AG04450 (cell line): ENCODE data around the gene GLRA2. TPM values are rescaled to one million over a fixed set of nuclear protein-coding genes. Genes with fewer than 3 reads are reported as not detected.

Experiments
- CTCF ChIA-PET: fragments of 300-600, 350-600 bp; formaldehyde crosslinking; extraction: SDS; loops from one replicate; lab custom pipeline; 2022; ENCODE audit warnings: antibody characterized with exemption, inconsistent platforms; lab: Charles Lee
- POLR2A ChIA-PET: fragments of 350-600 bp; formaldehyde crosslinking; extraction: SDS; loops from one replicate; lab custom pipeline; 2021; ENCODE audit warnings: antibody characterized with exemption, inconsistent platforms; lab: Yijun Ruan, JAX
- DNase-seq: peaks from one replicate; pipeline ENCODE4 v3.0.0-alpha.2; 2011; ENCODE audit warnings: low read depth, low spot score
- H3K27ac ChIP-seq: one replicate; pipeline ENCODE4 v1.5.1; 2012; ENCODE audit warnings: low read depth, low read length, control low read depth
- H3K27me3 ChIP-seq: one replicate; pipeline ENCODE4 v1.6.0; 2012; ENCODE audit warnings: low read length; ENCODE audit not compliant: control insufficient read depth, insufficient read depth
- H3K4me3 ChIP-seq: 2 replicates; pipeline ENCODE4 v1.5.1; 2011; ENCODE audit warnings: mild to moderate bottlenecking, low read depth, low read length, control low read depth
- H3K9me3 ChIP-seq: 2 replicates; pipeline ENCODE4 v1.5.1; 2012; ENCODE audit warnings: low read length; ENCODE audit not compliant: control insufficient read depth, insufficient read depth
- CTCF ChIP-seq: IDR thresholded peaks from 2 replicates; pipeline ENCODE4 v1.5.1; 2011; ENCODE audit warnings: low read depth, low read length, control low read depth, inconsistent platforms
- polyA minus RNA-seq: library from RNA; depleted of rRNA, polyadenylated mRNA; stranded (reverse); fragments of >200 nt; gene quantifications from 2 replicates; pipeline ENCODE4 v1.2.3, GENCODE V29; 2011; rRNA and poly(A)+ RNA removed
- polyA plus RNA-seq: library from polyadenylated mRNA; depleted of rRNA; stranded (reverse); fragments of >200 nt; gene quantifications from 2 replicates; pipeline ENCODE4 v1.2.3, GENCODE V29; 2011; rRNA removed

Gene GLRA2
- polyA plus RNA-seq, result not detected in 2 replicates
- polyA minus RNA-seq, result not detected in 2 replicates

- no peak for DNase-seq
- Histone ChIP-seq H3K9me3 (no peaks in the 10 kb centered on the region), H3K27me3 (no peaks in the 10 kb centered on the region), H3K4me3 (no peak within 1 kb of the TSS), H3K27ac (no peak within 1 kb of the TSS)
- ChIA-PET CTCF (interaction anchor here (1.1 to 1.3 kb wide), 2 partner anchors 38 to 614 kb away, joined by 3 to 4 read pairs; no protein-coding TSS in a partner anchor), POLR2A (no interaction called here)
- no peak for TF ChIP-seq CTCF
Observed at GRCh38 chrX:14529290-14529989, at the start of gene GLRA2. Gene GLRA2, plus strand, starts transcription at chrX:14529536. Its CDS starts 522 bp downstream, at chrX:14530058.

- ChIA-PET POLR2A (no interaction called here), CTCF (no interaction called here)
- no peak for TF ChIP-seq CTCF
Observed at GRCh38 chrX:14489437-14489836, 39.9 kb upstream of the GLRA2 start.

GRCh38 chrX:14491689-14492088, 37.6 kb upstream of the GLRA2 start:
- no peak for TF ChIP-seq CTCF
- Histone ChIP-seq H3K27me3 (no peaks in the 10 kb centered on the region), H3K27ac (no peak overlapping the region), H3K9me3 (no peaks in the 10 kb centered on the region), H3K4me3 (no peak overlapping the region)
- DNase-seq, result no peak
- ChIA-PET POLR2A (no interaction called here), CTCF (interaction anchor here (1.0 kb wide), 1 partner anchor 37 kb away, joined by 4 read pairs; no protein-coding TSS in a partner anchor)

More at GRCh38 chrX:14489437-14489836, 39.9 kb upstream of the GLRA2 start:
- Histone ChIP-seq H3K4me3 (no peak overlapping the region), H3K27me3 (no peaks in the 10 kb centered on the region), H3K9me3 (no peaks in the 10 kb centered on the region), H3K27ac (no peak overlapping the region)
- DNase-seq, result no peak

- ChIA-PET CTCF (no interaction called here), POLR2A (no interaction called here)
- Histone ChIP-seq H3K27me3 (no peaks in the 10 kb centered on the region), H3K27ac (no peak overlapping the region), H3K4me3 (no peak overlapping the region), H3K9me3 (no peaks in the 10 kb centered on the region)
- no peak for DNase-seq
- TF ChIP-seq CTCF, result no peak
Observed at GRCh38 chrX:14496674-14497073, 32.7 kb upstream of the GLRA2 start.

- CTCF ChIA-PET, result no interaction called here
- Histone ChIP-seq H3K27me3 (no peaks in the 10 kb centered on the region), H3K27ac (no peak overlapping the region), H3K4me3 (peak overlapping the region; percentile 42), H3K9me3 (no peaks in the 10 kb centered on the region)
- no peak for TF ChIP-seq CTCF
- DNase-seq, result no peak
- POLR2A ChIA-PET, result no interaction called here
Observed at GRCh38 chrX:14497184-14497666, 32.1 kb upstream of the GLRA2 start.
